ENCODE data around the gene PPM1M. TPM values are rescaled to one million over a fixed set of nuclear protein-coding genes. Genes with fewer than 3 reads are reported as not detected.
A peak's percentile ranks its signal among the peaks of the same experiment; 100 is the strongest.

Gene PPM1M
- total and polyA plus RNA-seq, 2 donors from 2014 or later: 23.2 to 32.5 TPM

DNA sequence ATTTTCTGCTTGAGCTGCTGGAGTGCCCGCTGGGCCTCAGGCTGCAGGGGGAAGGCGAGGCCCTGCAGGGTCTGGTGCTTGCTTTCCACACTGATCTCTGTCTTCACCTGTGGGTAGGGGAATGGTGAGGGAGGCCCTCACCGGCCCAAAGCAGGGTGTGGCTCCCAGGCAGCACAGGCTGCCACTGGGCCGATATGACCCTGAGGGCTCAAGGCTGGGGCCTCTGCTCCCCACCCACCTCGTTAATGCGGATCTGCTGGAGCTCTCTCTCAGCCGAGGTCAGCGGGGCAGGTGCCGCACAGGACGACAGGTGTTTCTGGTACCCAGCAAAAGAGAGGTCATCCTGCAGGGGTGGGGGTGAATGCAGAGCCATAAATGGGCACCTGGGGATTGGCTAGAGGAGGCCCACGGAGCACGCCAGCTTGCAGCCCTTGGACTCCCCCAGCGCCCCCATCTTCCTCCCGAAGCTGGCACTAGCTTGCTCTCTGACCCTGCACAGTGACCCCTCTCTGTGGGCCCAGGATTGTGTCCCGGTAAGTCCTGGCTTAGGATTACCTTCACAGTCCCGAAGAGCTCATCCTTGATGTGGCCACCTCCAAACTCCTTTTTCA lies 14.6 kb upstream of the PPM1M start:
- DNase-seq (peak in 1 of 5 donors; percentile 43), FAIRE-seq (no peak)
- Histone ChIP-seq H3K36me3 (ENCODE audit: control insufficient read depth in 2 of 3, insufficient read depth in 3 of 3, low read length in 3 of 3) (peaks cover 0 to 19% (median 14%) of the 10 kb centered on the region in 3 donors), H3K27ac (ENCODE audit: low read depth in 2 of 2, low read length in 2 of 2) (no peak overlapping the region), H3K9me3 (ENCODE audit: control insufficient read depth in 2 of 3, insufficient read depth in 1 of 3, low read length in 3 of 3) (no peaks in the 10 kb centered on the region), H3K4me3 (ENCODE audit: low read length in 3 of 3) (no peak overlapping the region), H3K27me3 (ENCODE audit: control insufficient read depth, insufficient read depth, low read length) (no peaks in the 10 kb centered on the region), H3K4me1 (ENCODE audit: control insufficient read depth in 2 of 3, insufficient read depth in 2 of 3, low read depth in 1 of 3, low read length in 3 of 3) (peaks cover 0 to 3% (median 0%) of the 10 kb centered on the region in 3 donors), H3K9ac (ENCODE audit: low read length in 3 of 3) (no peak overlapping the region)
- TF ChIP-seq CTCF (IDR thresholded peaks at IDR 0.05; ENCODE audit: borderline replicate concordance, extremely low read depth, insufficient read depth): no peak
- intact Hi-C loops (cut with DNase I): no loop called here

GRCh38 chr3:52231502-52232278 lies 13.9 kb upstream of the PPM1M start:
- no peak overlapping the region for H3K9ac ChIP-seq (ENCODE audit: low read length in 3 of 3)
- no peak overlapping the region for H3K27ac ChIP-seq (ENCODE audit: low read depth in 2 of 2, low read length in 2 of 2)
- intact Hi-C loops (cut with DNase I): no loop called here
- no peaks in the 10 kb centered on the region for H3K9me3 ChIP-seq (ENCODE audit: control insufficient read depth in 2 of 3, insufficient read depth in 1 of 3, low read length in 3 of 3)
- no peak overlapping the region for H3K4me3 ChIP-seq (ENCODE audit: low read length in 3 of 3)
- H3K27me3 ChIP-seq (ENCODE audit: control insufficient read depth, insufficient read depth, low read length): no peaks in the 10 kb centered on the region
- TF ChIP-seq CTCF (IDR thresholded peaks at IDR 0.05; ENCODE audit: borderline replicate concordance, extremely low read depth, insufficient read depth): peak; percentile 78
- DNase-seq (peak in 3 of 5 donors; percentile 60 to 71 (median 62)), FAIRE-seq (no peak)
- peaks cover 0 to 19% (median 14%) of the 10 kb centered on the region in 3 donors for H3K36me3 ChIP-seq (ENCODE audit: control insufficient read depth in 2 of 3, insufficient read depth in 3 of 3, low read length in 3 of 3)
- H3K4me1 ChIP-seq (ENCODE audit: control insufficient read depth in 2 of 3, insufficient read depth in 2 of 3, low read depth in 1 of 3, low read length in 3 of 3): peaks cover 0 to 8% (median 0%) of the 10 kb centered on the region in 3 donors

DNA sequence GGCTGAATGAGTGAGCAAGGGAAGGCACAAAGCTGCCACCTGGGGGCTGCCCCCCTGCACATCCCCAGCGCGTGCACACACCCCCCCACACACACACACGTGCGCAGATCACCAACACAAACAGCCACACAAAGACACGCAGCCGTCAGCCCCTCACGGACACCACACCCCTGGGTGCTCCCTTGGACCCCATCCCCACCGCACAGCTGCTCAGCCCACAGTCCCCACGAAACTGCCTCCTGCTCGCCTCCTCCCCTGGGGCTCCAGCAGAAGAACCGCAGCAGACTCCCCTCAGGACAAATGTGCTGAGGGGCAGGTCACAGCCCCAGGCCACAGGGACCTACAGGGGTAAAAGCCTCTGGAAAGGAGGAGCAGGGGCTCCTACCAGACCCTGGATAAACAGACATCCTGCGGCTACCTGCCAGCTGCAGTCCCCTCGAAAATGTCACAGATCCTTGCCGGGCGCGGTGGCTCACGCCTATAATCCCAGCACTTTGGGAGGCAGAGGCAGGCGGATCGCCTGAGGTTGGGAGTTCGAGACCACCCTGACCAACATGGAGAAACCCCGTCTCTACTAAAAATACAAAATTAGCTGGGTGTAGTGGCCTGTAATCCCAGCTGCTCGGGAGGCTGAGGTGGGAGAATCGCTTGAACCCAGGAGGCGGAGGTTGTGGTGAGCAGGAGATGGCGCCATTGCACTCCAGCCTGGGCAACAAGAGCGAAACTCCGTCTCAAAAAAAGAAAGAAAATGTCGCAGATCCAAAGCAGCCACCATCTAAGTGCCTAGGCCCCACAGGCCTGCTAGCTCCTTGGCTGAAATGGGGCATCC lies 13.1 kb upstream of the PPM1M start:
- peak in 1 of 5 donors; percentile 42 for DNase-seq
- Histone ChIP-seq H3K9ac (ENCODE audit: low read length in 3 of 3) (no peak overlapping the region), H3K4me1 (ENCODE audit: control insufficient read depth in 2 of 3, insufficient read depth in 2 of 3, low read depth in 1 of 3, low read length in 3 of 3) (peaks cover 0 to 15% (median 4%) of the 10 kb centered on the region in 3 donors), H3K27ac (ENCODE audit: low read depth in 2 of 2, low read length in 2 of 2) (no peak overlapping the region), H3K36me3 (ENCODE audit: control insufficient read depth in 2 of 3, insufficient read depth in 3 of 3, low read length in 3 of 3) (peaks cover 0 to 19% (median 14%) of the 10 kb centered on the region in 3 donors), H3K27me3 (ENCODE audit: control insufficient read depth, insufficient read depth, low read length) (no peaks in the 10 kb centered on the region), H3K9me3 (ENCODE audit: control insufficient read depth in 2 of 3, insufficient read depth in 1 of 3, low read length in 3 of 3) (no peaks in the 10 kb centered on the region), H3K4me3 (ENCODE audit: low read length in 3 of 3) (no peak overlapping the region)
- intact Hi-C loops (cut with DNase I): no loop called here
- FAIRE-seq: no peak
- no peak for TF ChIP-seq CTCF (IDR thresholded peaks at IDR 0.05; ENCODE audit: borderline replicate concordance, extremely low read depth, insufficient read depth)
